ENCODE measurements around the gene DNMT3L. TPM values are rescaled to one million over a fixed set of nuclear protein-coding genes. Genes with fewer than 3 reads are reported as not detected.
A peak's percentile ranks its signal among the peaks of the same experiment; 100 is the strongest.
"Not testable (repeated sequence)": the region's sequence is repeated elsewhere in the genome, so short reads cannot be mapped to it uniquely, and the experiment has no call there.

The DNMT3L gene
- total RNA-seq, 4 donors from 2014 or later = not detected

- WGBS, 2 donors (ENCODE audit: low coverage in 1 of 2) = no CpG with 5 or more reads among the region's 5 CpGs
- not testable (repeated sequence) for H3K4me1 ChIP-seq, H3K27ac ChIP-seq, H3K36me3 ChIP-seq, H3K9me3 ChIP-seq, ATAC-seq, H3K4me3 ChIP-seq, H3K27me3 ChIP-seq
Observed at GRCh38 chr21:44223334-44223733, 38.4 kb downstream of the DNMT3L start.

DNA sequence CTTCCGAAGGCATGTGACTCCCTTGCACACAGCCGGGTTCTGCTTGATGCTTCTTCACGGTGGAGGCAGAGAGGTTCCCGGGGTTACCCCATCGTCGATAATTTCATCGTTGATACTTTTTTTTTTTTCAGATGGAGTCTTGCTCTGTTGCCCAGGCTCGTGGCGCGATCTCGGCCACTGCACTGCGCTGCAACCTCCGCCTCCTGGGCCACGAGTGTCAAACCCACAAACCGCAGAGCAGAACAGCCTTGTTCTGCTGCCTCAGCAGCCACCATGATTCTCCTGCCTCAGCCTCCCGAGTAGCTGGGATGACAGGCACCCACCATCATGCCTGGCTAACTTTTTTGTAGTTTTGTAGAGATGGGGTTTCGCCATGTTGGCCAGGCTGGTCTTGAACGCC, 41.0 kb downstream of the DNMT3L start:
- not testable (repeated sequence) for H3K4me1 ChIP-seq, H3K9me3 ChIP-seq, ATAC-seq, H3K4me3 ChIP-seq, H3K27me3 ChIP-seq, H3K36me3 ChIP-seq, H3K27ac ChIP-seq
- WGBS, 2 donors (ENCODE audit: low coverage in 1 of 2) = no CpG with 5 or more reads among the region's 18 CpGs

GRCh38 chr21:44218461-44218860, 43.2 kb downstream of the DNMT3L start:
- no CpG with 5 or more reads among the region's 8 CpGs for WGBS, 2 donors (ENCODE audit: low coverage in 1 of 2)
- H3K9me3 ChIP-seq, H3K36me3 ChIP-seq, H3K27ac ChIP-seq, H3K4me3 ChIP-seq, H3K4me1 ChIP-seq, ATAC-seq, H3K27me3 ChIP-seq: not testable (repeated sequence)

DNA sequence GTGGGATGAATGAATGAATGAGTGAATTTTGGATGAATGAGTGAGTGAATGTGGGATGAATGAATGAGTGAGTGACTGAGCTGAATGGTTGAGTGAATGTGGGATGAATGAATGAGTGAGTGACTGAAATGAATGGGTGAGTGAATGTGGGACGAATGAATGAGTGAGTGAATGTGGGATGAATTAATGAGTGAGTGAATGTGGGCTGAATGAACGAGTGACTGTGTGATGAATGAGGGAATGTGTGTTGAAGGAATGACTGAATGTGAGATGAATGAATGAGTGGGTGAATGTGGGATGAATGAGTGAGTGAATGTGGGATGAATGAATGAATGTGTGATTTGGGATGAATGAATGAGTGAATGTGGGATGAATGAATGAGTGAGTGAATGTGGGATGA, 49.7 kb downstream of the DNMT3L start:
- WGBS, 2 donors (ENCODE audit: low coverage in 1 of 2) = no CpG with 5 or more reads among the region's 2 CpGs
- not testable (repeated sequence) for ATAC-seq, H3K9me3 ChIP-seq, H3K36me3 ChIP-seq, H3K4me1 ChIP-seq, H3K4me3 ChIP-seq, H3K27me3 ChIP-seq, H3K27ac ChIP-seq

DNA sequence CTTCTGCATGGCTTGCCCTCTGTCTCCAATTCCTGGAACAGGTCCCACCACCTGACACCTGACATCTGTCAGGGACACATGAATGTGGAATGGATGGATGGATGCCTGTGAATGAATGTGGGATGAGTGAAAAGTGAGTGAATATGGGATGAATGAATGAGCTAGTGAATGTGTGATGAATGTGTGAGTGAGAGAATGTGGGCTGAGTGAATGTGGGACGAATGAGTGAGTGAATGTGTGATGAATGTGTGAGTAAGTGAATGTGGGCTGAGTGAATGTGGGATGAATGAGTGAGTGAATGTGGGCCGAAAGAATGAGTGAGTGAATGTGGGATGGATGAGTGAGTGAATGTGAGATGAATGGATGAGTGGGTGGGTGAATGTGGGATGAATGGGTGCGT, 50.1 kb downstream of the DNMT3L start:
- H3K36me3 ChIP-seq, H3K4me1 ChIP-seq, ATAC-seq, H3K4me3 ChIP-seq, H3K27me3 ChIP-seq, H3K27ac ChIP-seq, H3K9me3 ChIP-seq: not testable (repeated sequence)
- no CpG with 5 or more reads among the region's 3 CpGs for WGBS, 2 donors (ENCODE audit: low coverage in 1 of 2)

- H3K4me1 ChIP-seq, H3K27ac ChIP-seq, H3K27me3 ChIP-seq, H3K36me3 ChIP-seq, H3K4me3 ChIP-seq, H3K9me3 ChIP-seq: not testable (repeated sequence)
- WGBS, 2 donors (ENCODE audit: low coverage in 1 of 2) = no CpG with 5 or more reads among the region's 15 CpGs
- ATAC-seq = peak; percentile 74
Observed at GRCh38 chr21:44207860-44208646, 53.6 kb downstream of the DNMT3L start.

DNA sequence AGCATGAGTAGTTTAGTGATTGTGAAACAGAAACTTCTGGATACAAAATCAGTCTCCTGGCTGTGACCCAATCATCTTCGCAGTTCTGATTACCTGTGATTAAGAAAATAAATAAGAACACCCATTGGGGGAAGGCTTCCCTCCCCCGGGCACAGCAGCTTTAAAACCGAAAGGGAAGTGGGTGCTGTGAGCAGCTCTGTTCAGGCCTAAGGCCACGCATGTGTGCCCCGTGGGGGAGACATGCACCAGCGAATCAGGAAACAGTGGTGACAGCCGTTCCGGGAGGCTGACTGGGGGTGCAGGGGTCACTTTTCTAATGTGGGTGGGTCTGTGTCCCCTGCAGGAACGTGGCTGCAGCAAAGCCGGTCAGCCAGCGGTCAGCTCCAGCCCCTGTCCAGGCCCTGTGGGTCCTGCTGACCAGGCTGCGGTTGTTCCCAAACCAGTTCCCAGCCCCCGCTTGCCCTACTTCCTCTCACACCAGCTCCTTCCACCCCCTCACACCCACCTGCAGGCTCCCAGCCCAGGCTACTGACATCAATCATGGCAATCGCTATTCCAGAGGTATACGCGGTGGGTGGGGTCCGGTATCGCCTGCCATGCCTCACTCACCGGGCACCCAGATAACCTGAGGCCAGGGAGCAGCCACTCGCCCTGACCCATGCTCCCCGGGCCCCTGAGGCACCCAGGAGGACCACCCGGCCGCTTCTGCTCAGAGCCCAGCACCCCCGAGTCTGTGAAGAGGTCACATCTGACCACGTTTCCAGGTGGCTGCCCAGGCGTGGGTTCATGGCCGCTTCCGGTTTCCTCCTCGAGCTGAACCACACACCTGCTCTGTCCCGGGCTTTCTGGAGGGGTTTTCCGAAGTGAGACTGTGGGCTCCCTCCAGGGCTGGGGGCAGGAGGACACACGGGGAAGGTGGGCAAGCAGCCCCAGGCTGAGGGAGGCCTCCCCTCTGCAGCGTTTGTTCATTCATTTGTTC, 54.7 kb downstream of the DNMT3L start:
- H3K4me1 ChIP-seq, H3K27ac ChIP-seq, H3K36me3 ChIP-seq, H3K27me3 ChIP-seq, ATAC-seq, H3K9me3 ChIP-seq, H3K4me3 ChIP-seq: not testable (repeated sequence)
- WGBS, 2 donors (ENCODE audit: low coverage in 1 of 2) = no CpG with 5 or more reads among the region's 33 CpGs

GRCh38 chr21:44206187-44206586, 55.5 kb downstream of the DNMT3L start:
- no CpG with 5 or more reads among the region's 24 CpGs for WGBS, 2 donors (ENCODE audit: low coverage in 1 of 2)

DNA sequence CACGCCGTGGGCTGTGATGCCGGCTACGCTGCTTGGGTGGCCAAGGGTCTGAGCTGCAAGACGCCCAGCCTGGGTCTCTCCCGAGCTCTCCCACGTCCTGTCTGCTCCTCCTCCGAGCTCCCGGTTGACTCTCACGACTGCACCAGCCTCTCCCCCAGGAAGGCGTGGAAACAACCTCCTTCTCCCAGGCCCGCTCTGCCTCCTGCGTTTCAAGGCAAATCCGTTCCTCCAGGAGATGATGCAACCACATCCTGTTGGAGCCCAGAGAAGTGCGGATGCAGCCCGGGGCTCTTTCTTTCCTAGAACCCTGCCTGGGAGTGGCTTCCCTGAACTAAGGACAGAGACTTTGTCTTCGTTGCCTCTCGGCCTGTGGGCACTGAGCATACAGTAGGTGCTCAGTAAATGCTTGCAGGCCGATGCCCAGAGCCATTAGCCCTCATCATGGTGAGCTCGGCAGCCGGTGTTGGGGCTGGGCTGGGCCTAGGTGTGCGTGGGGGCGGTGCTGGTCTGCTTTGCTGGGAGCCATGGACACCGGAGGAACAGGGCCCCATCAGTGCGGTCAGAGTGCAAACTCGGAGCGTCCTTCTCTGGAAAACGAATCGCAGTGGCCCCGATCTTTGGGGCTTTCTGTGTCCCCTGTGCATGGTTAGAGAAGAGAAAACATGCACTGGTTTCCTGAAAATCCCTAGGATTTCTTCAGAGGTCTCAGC, 59.0 kb downstream of the DNMT3L start:
- peaks cover 12% of the 10 kb centered on the region for H3K27me3 ChIP-seq
- ATAC-seq = peak; percentile 50
- no CpG with 5 or more reads among the region's 30 CpGs for WGBS, 2 donors (ENCODE audit: low coverage in 1 of 2)
- H3K27ac ChIP-seq, H3K4me1 ChIP-seq, H3K9me3 ChIP-seq, H3K36me3 ChIP-seq, H3K4me3 ChIP-seq: not testable (repeated sequence)

More at GRCh38 chr21:44206187-44206586, 55.5 kb downstream of the DNMT3L start:
- H3K4me3 ChIP-seq, H3K27ac ChIP-seq, H3K27me3 ChIP-seq, H3K36me3 ChIP-seq, ATAC-seq, H3K4me1 ChIP-seq, H3K9me3 ChIP-seq: not testable (repeated sequence)

- H3K4me1 ChIP-seq, H3K27ac ChIP-seq, H3K9me3 ChIP-seq, H3K4me3 ChIP-seq, H3K36me3 ChIP-seq, ATAC-seq: not testable (repeated sequence)
- H3K27me3 ChIP-seq = peaks cover 12% of the 10 kb centered on the region
- WGBS, 2 donors (ENCODE audit: low coverage in 1 of 2) = 87 to 89% methylated on average over 7 to 11 of the region's 11 CpGs
Observed at GRCh38 chr21:44199997-44200396, 61.7 kb downstream of the DNMT3L start.
